Tibial nerve (tissue), 4 donors: ENCODE data around the gene SCN8A.

Experiments
- CTCF ChIP-seq, 5 experiments: fragments of 200-600 bp in 3 of 5; fragments of 450-650 bp in 2 of 5; sonication (generic) in 3 of 5; IDR thresholded peaks; one replicate each; pipeline ENCODE4 v1.5.1; 2016 to 2019; ENCODE audit warnings: antibody characterized with exemption in 5 of 5, mild to moderate bottlenecking in 3 of 5, moderate library complexity in 2 of 5
- EP300 ChIP-seq, 2 donors: sonication (generic); formaldehyde crosslinking; IDR thresholded peaks; one replicate each; pipeline ENCODE4 v1.6.1; 2017; ENCODE audit warnings: antibody characterized with exemption in 2 of 2, mild to moderate bottlenecking in 1 of 2
- POLR2A ChIP-seq, 2 donors: fragments of 450-650 bp; IDR thresholded peaks; one replicate each; pipeline ENCODE4 v1.6.1; 2017; ENCODE audit warnings: antibody characterized with exemption in 2 of 2, mild to moderate bottlenecking in 2 of 2, moderate library complexity in 2 of 2

DNA sequence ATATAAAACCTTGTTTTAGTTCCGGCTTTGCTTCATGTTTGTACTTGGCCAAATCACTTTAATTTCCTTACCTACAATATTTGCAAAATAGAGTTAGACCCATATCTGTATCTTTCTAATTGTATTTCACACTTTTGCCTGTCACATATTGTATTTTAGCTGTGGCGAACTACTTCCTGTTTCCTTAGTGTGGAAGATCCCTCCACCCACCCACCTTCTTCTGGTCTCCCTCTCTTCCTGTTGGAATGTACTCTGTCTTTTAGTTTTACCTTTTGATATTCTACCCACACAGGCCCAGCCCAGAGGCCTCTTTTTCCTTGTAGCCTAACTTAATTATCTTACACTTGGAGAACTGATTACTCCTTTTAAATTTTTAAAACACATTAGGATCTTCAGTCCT, 78.2 kb downstream of the SCN8A start:
- no peak for TF ChIP-seq CTCF (IDR thresholded peaks at IDR 0.05)
- no peak for TF ChIP-seq POLR2A (IDR thresholded peaks at IDR 0.05)
- no peak for TF ChIP-seq EP300 (IDR thresholded peaks at IDR 0.05)
